Cerebellar nuclear complex (tissue), 1 donor: ENCODE results near the gene PAPPA2.
"Not testable (repeated sequence)": the region's sequence is repeated elsewhere in the genome, so short reads cannot be mapped to it uniquely, and the experiment has no call there.

Experiments used
- DNase-seq, 2 experiments: peaks; one replicate each; lab custom pipeline; 2025; lab: John Stamatoyannopoulos, UW

The PAPPA2 gene

DNA sequence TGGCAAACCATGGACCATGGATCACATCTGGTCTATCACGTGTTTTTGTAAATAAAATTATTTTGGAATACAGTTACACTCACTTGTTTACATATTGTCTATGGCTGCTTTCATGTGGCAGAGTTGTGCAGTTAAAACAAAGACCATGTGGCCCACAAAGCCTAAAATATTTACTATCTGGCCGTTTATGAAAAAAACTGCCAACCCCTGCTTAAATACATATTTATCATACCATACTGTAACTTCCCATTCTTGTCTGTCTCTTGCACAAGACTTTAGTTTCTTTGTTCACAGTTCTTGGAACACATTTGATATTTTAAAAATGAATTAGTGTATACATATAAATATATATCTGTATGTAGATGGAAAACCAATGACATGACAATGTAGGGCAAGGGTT, 141.5 kb downstream of the PAPPA2 start:
- DNase-seq, result no peak

DNA sequence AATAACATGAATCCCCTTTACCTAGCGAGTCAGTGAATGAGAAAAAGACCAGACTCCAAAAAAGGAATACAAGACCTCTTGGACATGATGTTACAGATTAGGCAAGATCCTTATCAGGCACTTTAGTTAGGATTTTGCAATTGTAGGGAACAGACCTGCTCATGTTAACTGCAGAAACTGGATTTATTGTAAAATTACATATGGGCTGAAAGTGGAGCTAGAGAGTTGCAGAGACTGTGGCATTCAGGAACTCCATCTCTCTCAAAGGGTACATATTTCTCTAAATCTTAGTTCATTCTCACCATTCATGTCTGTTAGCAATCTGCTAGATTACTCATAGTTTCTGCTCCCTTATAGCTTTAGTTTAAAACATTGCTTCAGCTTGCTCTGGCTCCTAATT, 142.2 kb downstream of the PAPPA2 start:
- no peak for DNase-seq

DNA sequence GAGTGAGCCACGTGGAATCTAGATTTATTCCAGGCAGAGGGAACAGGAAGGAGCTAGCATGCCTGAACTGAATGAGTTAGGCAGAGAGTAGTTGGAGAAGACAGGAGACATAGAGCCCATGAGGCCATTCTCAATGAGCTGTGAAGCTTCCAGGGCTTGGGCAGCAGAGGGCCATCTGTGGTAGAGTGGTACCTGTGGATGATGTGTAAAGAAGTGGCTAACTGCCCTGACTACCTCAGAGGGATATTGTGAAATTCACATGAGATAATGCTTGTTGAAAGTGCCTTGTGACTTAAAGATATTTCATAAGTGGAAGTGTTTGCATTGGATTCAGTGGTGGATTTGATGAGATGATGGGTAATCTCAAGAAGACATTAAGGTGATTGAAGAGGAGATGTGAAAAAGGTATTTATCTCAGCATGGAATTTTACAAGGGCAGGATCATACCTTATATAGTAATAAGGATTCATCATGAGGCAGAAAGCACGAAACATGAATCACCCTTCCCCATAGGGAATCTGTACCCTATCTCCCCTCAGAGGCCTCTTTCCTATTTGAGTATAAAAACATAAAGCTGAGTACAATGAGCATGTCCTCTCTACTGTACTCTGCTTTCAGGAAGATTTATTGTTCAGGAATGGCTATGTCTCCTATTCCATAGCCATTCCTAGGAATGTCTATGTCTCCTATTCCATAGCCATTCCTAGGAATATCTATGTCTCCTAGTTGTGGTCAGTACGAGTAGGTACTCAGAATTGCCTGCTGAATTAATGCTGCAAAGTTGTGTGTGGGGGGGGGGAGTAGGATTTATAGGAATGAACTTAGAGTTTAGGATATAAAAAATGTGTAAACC, 146.8 kb downstream of the PAPPA2 start:
- DNase-seq, result no peak

DNA sequence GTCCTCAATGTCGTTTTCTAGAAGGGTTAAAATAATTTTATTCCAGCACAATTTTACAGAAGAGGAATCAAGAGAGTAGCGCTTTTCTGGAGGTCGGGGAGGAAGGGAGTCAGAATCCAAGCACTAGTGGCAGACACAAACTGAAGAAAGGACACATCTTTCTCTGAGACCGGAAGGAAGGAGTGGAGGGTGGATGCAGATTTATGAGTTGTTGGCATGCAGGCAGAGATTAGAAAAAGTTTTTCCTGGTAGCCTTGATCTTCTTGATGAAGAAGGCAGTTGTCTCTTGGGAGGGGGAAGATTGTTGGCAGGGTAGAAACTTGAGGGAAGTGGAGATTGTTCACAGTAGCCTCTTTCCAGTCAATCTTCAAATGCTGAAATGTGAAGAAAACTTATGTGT, 149.8 kb downstream of the PAPPA2 start:
- no peak for DNase-seq

DNA sequence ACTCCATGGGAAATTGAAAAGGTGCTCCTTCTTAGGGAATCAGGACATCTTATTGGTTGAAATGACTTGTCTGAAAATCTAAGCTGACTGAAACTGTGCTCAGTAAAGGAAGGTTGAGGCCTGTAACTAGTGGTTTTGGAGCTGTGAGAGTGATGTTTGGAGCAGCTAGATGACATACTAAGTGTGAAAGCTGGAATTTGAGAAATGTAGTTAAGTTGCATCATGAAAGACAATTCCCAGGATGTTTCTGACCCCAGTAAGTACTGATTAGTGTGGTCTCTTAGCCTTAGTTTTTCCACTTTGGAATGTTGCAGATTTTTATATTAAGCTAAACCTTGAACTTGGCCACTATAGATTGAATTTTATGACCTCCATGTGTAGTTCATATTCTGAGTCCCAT, 154.9 kb downstream of the PAPPA2 start:
- no peak for DNase-seq

DNA sequence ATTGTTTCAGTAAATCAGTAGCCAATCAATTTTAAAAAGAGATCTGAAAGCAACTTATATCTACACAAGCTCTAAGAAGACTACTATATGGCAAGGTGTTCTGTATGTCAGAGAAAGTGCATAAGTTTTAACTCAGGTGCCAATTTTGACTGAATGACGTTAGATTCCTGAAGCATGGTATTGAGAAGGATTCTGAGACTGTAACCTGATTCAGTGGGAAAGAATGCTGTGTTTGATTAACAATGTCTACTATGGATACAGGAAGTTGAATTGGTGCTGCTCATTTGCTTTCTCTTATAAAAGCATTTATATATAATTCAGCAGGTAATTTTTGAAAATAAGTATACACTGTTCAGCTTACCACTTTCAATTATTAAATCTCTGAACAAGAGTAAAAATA, 156.3 kb downstream of the PAPPA2 start:
- no peak for DNase-seq

DNA sequence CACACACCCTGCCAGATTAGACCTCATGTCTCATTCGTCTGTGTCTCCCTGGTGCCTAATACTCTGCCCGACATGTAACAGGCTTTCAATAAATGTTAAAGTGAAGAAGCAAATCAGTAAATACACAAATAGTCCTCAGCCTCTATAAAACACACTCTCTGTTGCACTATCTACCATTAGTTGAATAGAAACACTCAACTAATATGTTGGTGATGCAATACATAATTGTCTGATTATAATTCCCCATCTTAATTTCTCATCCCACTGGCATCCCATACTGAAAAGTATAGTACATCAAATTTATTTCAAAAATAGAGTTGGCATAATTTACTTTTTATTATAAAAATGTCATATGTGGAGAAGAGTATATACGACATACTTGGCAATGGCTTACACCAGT, 162.4 kb downstream of the PAPPA2 start:
- DNase-seq, result no peak

DNA sequence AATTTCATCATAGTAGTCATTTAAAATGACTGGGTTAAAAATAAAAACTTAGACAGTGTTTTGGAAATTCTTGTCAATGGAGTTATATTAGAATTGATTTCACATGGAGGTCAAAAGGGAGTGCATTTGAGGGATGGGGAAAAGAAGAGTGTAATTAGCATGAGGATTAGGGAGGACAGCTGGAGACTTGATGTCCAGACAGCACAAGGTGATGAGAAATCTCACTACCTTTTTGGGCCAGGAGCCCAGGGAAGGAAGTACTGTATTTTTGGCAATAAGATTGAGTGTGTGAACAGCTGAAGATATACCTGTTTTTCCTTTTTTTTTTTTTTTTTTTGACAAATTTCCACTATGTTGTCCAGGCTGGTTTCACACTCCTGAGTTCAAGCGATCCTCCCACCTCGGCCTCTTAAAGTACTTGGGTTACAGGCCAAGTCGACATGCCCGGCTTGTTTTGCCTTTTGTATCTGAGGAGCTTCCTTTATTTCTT, 163.6 kb downstream of the PAPPA2 start:
- no peak for DNase-seq

DNA sequence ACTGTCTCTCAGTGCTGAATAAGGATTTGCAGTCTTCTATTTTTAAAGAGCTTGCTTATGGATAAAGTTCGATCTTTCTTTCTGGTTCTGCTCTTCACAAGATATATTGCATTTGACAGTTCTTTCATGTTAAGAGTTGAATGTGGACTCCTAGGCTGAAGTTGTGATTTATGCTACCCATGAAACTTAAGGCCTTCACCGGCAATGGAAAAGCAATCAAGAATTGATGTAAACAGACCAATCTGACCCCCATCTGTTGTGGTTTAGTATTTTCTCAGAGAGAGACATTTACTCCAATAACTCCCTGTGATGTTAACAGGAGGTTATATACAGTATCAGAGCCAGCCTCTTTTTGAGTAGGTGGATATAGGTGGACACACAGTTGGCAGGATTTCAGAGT, 165.8 kb downstream of the PAPPA2 start:
- DNase-seq, result no peak

DNA sequence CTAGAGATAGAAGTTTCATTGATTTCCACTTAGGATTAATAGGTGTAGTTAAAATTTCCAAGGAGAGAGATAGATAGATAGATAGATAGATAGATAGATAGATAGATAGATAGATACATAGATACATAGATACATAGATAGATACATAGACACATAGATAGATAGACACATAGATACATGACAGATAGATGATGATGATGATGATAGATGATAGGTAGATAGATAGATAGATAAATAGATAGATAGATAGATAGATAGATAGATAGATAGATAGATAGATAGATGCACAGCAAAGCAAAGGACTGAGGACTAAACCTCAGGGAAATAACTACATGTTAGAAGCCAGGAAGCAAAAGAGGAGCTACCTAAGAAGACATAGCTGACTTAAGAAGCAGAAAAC, 171.8 kb downstream of the PAPPA2 start:
- not testable (repeated sequence) for DNase-seq

DNA sequence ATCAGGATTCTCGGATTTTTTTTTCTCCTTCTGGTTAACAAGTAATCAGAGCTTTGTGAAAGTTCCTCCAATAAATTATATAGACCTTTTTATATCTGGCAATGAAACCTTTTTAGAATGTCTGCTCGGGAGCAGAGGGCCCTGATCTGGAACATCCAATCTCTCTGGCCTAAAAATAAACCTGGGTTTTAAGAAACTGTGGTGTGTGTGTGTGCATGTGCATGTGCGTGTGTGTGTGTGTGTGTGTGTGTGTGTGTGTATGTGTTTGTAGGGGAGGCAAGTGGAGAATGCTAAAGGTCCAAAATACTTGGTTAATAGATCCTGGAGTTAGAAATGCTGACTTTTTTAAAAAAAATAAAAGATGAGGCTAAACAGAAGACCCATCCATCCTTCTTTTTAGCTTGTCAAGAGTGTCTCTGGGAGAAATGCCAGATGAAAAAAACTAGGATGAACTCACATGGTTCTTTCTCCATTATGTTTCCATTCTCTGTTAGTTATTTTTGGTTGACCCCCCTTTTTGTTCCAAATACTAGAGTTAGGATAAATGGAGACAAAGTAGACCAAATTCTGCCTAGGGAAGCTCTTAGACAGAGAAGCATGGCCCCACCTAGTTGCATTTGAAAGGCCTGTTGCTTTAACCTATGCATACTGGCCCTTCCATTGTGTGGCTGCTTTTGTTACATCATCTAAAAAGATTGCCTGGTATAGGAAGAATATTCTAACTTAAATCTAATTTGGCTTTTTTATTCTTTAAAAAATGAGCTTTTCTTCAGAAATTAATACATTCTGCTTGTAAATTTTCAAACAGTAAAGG, 175.9 kb downstream of the PAPPA2 start:
- no peak for DNase-seq

DNA sequence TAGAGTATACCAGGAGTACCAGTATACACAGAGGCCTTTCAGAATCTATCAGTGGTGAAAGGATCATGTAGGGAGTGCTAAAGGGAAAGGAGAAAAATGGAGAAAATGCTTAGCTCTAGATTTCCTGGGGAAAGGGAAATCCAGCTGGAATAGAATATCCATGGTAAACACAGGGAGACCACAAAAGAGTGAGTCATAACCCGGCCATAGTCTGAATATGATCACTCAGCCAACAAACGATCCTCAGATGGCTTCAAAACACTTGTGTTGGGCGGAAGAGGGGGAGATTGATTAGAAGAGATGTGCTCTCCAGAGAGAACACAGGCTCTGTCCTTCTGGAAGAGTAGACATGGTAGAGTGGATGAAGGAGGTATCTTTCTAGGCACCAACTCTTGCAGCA, 180.6 kb downstream of the PAPPA2 start:
- no peak for DNase-seq

DNA sequence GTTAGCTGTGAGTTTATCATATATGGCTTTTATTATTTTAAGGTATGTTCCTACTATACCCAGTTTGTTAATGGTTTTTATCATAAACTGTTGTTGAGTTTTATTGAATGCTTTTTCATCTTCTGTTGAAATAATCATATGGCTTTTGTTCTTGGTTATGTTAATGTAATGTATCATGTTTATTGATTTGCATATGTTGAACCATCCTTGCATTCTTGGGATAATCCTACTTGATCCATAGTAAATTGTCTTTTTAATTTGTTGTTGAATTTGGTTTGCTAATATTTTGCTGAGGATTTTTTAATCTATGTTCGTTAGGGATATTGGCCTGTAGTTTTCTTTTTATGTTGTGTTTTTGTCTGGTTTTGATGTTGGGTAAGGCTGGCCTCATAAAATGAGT, 185.6 kb downstream of the PAPPA2 start:
- DNase-seq, result no peak

DNA sequence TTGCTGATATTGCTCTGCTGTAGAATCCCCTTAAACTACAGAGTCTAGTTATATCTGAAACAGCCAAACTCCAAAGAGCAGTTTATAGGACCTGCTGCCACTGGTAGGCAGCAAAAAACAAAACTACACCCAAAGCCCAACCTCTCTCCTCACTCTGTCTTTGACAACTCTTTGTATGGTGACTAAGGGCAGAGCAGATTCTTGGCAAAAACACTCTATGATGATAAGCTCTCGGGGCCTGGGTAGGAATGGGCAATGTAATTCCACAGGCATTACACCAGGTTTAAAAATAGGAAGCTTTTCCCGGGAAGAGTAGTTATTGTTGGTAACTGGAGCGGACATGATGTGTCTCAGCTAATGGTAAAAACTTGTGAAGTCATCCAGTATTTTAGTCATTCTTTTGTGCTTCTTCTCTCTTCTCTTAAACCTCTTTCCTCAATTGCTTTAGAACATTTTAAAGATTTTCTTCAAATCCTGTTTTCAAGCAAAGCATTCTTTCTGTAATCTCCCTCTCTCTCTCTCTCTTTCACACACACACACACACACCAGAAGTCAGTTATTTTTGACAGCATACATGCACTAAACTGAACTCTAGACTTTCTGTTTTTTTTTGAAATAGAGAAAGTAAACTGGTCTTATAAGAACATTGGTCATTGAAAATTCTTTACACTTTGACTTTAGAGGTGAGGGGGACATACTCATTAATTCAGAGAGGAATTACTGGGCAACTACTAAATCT, 193.5 kb downstream of the PAPPA2 start:
- DNase-seq, result no peak

DNA sequence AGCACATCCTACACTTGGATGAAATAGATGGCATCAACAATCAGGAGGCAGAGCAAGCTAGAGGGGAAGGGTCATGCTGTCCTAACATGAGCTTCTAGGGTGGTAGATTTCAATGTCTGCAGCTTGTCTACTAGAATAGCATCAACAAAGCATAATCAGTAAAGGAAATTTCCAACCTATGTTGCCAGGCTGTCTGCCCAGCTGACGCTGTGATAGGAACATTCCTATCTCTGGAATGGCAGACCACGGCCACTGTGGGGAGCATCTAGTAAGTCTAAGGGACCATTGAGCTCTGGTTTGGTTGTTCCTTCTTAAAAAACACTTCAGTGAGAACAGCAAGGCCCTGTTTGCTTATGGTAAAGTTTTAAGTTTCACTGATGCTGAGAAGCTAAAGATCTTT, 206.8 kb downstream of the PAPPA2 start:
- no peak for DNase-seq

DNA sequence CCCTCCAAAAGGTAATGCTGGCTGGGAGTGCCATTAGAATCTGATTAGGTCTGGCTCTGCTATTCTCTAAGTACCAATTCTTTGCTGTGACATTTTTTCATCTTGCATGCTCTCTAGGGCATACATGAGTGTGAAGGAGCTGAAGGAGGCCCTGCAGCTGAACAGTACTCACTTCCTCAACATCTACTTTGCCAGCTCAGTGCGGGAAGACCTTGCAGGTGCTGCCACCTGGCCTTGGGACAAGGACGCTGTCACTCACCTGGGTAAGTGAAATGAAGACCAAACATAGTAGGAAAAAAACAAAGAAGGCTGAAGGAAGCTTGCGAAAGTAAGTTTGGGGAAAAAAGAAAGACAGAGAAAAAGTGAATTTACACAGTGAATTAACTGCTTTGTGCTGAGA, 207.9 kb downstream of the PAPPA2 start:
- no peak for DNase-seq

DNA sequence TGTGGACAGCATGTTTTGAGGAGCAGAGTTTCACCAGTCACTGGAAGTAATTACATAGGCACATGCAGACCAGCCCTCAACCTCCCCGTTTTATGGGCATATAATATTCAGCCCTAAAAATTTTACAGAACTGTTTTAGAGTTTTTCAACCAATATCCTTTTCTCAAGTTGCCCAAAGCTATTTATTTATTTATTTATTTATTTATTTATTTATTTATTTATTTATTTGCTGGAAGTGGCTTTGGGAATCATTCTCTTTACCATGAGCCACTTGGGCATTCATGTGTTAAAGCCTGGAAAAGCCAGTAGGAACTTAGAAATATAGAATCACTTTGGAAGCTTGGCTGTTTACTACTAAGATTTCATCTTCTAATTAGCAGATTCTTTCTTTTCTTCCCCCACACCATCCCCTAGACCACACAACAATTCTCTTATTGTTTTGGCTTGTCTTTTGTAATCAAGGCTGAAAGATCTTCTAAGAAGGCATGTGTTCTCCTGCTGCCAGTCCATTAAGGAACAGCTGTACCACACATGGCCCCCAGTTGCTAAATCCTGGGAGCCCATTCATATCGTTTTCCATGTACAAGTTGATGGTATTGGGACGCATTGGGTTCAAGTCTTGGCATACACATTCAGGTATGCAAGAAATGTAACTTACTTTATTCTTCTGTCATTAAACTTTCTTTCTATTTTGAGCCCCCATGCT, 220.0 kb downstream of the PAPPA2 start:
- no peak for DNase-seq

DNA sequence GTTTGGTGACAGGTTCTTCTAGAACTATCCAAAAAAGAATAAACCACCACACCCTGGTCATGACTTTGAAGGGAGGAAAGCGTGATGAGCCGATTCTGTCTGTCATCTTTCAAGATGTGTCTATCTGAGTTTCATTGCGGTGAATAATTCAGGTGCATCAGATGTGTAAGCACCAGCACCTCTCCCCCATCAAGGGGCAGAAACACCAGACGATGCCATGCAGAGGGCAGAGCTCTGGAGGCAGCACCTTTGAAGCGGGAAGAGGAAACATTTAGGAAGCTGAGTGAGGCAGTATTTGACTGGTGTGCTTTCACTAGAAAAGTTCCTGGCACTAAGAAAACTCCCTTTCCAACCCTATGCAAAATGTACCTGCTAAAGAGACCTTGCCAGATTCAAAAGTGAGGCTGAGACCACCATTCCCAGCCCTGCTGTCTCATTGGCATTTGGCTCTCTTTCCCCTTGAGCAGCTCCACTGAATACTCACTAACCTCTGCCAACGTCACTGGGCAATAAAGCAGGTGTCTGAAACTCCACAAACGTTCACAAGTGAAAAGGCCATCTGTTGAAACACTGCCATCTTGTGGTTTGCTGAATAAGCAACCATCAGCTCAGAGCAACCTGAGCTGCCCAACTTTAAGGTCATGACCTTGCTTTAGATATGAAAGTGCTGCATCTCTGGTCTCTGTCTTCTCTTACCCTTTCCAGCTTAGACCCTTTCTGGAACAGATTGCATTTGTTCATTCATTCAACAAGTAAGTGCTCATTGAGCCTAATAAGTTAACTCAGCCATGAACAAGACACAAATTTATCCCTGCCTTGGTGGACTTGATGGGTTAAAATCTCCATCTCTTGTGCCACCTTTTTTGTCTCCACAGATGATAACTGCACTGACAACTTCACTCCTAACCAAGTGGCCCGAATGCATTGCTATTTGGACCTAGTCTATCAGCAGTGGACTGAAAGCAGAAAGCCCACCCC, 228.6 kb downstream of the PAPPA2 start:
- no peak for DNase-seq

DNA sequence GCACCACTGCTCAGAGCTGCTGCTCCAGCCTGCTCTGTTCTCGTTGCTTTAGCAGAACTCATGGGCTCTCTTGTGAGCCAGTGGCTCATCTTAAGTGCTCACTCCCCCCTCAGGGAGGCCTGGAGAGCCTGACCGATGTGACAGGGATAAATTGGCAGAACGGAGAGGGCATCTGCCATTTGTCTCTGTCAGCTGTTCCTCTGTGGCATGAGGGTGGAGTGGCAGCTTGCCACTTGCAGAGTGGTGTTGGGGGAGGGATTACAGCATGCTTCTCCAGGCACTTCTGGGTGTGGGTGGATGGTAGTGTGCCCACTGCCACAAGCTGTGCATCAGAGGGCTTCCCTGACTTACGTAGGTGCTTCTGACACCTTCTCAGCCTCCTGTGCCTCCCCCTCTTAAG, 229.5 kb downstream of the PAPPA2 start:
- peak; percentile 49 to 55 for DNase-seq

DNA sequence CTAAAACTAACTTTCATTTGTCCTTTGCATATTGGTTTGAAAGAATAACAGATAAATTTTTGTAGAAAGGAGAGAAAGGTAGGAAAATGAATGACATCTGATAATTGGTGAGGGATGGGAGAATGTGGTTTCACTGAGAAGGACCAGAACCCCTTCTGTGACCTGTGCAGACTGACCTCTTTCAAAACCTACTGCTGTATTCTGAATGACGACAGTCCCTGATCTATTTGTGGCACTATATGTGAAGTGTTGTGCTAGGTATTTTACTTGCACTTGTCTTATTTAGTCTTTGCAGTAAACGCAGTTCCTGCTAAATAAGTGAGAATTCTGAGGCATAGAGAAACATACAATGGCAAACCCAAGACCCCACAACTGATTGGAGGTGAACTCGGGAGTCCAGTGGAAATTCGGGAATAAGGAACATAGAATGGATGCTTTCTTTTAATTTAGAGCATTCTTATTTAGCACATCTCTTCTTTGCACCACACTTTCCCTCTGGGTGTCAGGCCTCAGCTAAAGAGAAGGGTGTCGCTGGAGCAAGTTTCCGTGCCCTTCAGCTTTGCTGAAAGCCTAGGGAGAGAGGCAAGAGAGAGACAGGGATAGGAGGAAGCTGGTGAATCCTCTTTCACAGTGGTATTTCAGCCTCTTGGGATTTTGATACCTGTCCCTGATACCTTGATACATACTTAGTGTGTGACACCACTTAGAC, 230.2 kb downstream of the PAPPA2 start:
- DNase-seq, result no peak
